Activated CD4-positive, alpha-beta T cell treated with anti-CD3 and anti-CD28 coated beads, Interleukin-2, amount 10 ng/mL, durations not matched to agents 7 days and 5 days (primary cell): ENCODE measurements around the gene OR13G1. TPM values are rescaled to one million over a fixed set of nuclear protein-coding genes. Genes with fewer than 3 reads are reported as not detected.

ENCODE experiments used
- CTCF ChIA-PET: fragments of 350-600 bp; sonication (Branson Sonifier 250); formaldehyde crosslinking; loops from one replicate; lab custom pipeline; 2021; ENCODE audit warnings: antibody characterized with exemption; lab: Charles Lee
- POLR2A ChIA-PET: fragments of 350-600 bp; sonication (Branson Sonifier 250); formaldehyde crosslinking; loops from one replicate; lab custom pipeline; 2021; ENCODE audit warnings: antibody characterized with exemption; lab: Charles Lee
- DNase-seq: peaks from one replicate; pipeline ENCODE4 v3.0.0-alpha.2; 2020
- H3K27ac Mint-ChIP-seq: one replicate; pipeline ENCODE4 v1.8.0; 2021; ENCODE audit warnings: mild to moderate bottlenecking, moderate library complexity, mixed read lengths
- H3K27me3 Mint-ChIP-seq: one replicate; pipeline ENCODE4 v1.8.0; 2021; ENCODE audit warnings: mixed read lengths
- H3K36me3 Mint-ChIP-seq: one replicate; pipeline ENCODE4 v1.8.0; 2021; ENCODE audit warnings: low read depth, mixed read lengths
- H3K4me1 Mint-ChIP-seq: one replicate; pipeline ENCODE4 v1.8.0; 2021; ENCODE audit warnings: mixed read lengths
- H3K4me3 Mint-ChIP-seq: one replicate; pipeline ENCODE4 v1.8.0; 2021; ENCODE audit warnings: mild to moderate bottlenecking, moderate library complexity, mixed read lengths
- H3K9me3 Mint-ChIP-seq: one replicate; pipeline ENCODE4 v1.8.0; 2021; ENCODE audit warnings: mixed read lengths
- total RNA-seq, 2 experiments: library from RNA; stranded (reverse); gene quantifications; one replicate each; pipeline ENCODE4 v1.2.3, GENCODE V29; 2021

Gene OR13G1
- total RNA-seq, 2 experiments from 2014 or later, result not detected

DNA sequence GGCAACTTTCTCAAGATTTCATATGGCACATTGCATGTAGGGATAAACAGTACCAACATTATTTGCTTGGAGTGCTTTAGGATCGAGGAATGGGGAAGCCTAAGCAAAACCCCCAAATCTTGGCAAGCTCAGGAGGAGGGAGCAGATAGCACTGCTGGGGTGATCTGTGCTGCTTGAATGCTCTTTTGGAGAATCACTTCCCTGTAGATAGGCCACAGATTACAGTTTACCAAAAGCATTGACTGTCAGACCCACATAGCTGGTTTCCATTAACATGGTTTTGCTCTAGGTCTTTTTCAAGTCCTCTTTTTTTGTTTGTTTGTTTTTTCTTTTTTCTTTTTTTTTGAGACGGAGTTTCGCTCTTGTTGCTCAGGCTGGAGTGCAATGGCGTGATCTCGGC is 36.8 kb downstream of the OR13G1 start:
- Mint-ChIP-seq H3K27ac (no peak overlapping the region), H3K4me1 (peaks cover 1% of the 10 kb centered on the region), H3K27me3 (peaks cover 13% of the 10 kb centered on the region), H3K36me3 (no peaks in the 10 kb centered on the region), H3K4me3 (no peak overlapping the region), H3K9me3 (peaks cover 3% of the 10 kb centered on the region)
- ChIA-PET POLR2A (no interaction called here), CTCF (no interaction called here)
- DNase-seq, result no peak

DNA sequence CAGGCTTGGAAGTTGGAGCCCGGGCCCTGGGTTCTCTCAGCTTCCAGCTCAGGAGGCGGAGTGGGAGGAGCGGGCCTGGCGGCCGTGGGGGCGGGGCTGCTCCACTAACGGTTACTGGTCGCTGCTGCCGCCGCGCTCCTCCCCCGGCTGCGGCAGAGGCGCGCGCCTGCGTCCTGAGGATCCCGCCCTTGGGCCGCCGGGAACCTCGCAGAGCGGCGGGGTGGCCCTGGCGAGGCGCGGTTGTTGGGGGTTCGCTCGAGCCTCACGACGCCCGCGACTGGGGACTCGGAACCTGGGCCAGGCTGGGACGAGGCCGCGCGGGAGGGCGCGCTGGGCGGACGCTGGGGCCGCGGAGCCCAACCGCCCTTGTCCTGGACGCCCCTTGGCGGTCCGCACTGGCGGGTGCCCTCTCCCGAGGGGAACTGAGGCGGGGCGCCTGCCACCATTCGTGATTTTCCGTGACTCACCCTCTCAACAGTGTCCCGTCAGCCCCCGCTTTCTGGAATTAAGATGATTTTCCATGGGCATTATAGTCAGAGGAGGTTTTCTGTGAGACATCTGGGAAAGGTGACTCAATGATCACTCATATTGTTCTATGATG is 40.1 kb downstream of the OR13G1 start:
- Mint-ChIP-seq H3K36me3 (no peaks in the 10 kb centered on the region), H3K4me3 (no peak overlapping the region), H3K27ac (no peak overlapping the region), H3K9me3 (peaks cover 5% of the 10 kb centered on the region), H3K4me1 (peaks cover 1% of the 10 kb centered on the region), H3K27me3 (peaks cover 13% of the 10 kb centered on the region)
- CTCF ChIA-PET, result no interaction called here
- peak; percentile 21 for DNase-seq
- POLR2A ChIA-PET, result no interaction called here

DNA sequence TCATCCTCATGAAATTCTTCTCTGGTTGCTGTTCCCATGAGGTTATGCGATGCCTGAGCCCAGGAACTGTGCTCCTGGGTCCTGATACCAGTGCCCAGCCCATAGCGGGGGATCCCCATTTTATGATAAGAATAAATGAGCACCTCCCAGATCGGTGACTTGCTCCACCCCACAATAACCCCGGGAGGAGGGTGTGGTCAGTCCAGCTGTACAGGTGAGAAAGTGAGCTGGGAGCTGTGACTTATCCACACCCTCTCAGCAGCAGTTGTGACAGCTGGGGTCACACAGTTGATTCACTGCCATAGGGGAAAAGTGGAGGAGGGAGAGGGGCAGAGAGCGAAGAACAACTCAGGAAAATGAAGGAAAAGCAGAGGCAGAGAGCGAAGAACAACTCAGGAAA is 40.8 kb downstream of the OR13G1 start:
- H3K4me1 Mint-ChIP-seq, result peaks cover 1% of the 10 kb centered on the region
- H3K27me3 Mint-ChIP-seq, result peaks cover 13% of the 10 kb centered on the region
- H3K36me3 Mint-ChIP-seq, result no peaks in the 10 kb centered on the region
- ChIA-PET POLR2A (no interaction called here), CTCF (no interaction called here)
- no peak overlapping the region for H3K27ac Mint-ChIP-seq
- peaks cover 5% of the 10 kb centered on the region for H3K9me3 Mint-ChIP-seq
- no peak overlapping the region for H3K4me3 Mint-ChIP-seq
- no peak for DNase-seq

DNA sequence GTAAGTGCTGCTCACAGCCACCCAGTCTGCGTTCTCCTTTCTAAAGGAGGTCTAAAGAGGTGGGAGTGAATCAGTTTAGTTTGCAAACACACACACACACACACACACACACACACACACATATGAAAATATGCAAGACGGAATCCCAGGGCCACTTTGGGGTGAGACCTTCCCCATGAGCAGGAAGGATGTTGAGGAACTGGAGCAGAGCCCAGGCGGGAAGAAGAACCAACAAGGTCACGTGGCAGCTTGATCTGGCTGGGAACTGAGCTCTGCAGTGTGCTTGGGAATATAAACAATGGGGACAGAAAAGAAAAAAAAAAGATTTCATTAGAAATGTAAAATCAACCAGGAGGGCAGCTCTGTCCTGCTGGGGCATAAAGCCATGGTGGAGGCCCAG is 41.5 kb downstream of the OR13G1 start:
- ChIA-PET CTCF (no interaction called here), POLR2A (no interaction called here)
- Mint-ChIP-seq H3K27me3 (peaks cover 13% of the 10 kb centered on the region), H3K27ac (no peak overlapping the region), H3K9me3 (peaks cover 5% of the 10 kb centered on the region), H3K4me1 (peaks cover 1% of the 10 kb centered on the region), H3K36me3 (no peaks in the 10 kb centered on the region), H3K4me3 (no peak overlapping the region)
- no peak for DNase-seq

DNA sequence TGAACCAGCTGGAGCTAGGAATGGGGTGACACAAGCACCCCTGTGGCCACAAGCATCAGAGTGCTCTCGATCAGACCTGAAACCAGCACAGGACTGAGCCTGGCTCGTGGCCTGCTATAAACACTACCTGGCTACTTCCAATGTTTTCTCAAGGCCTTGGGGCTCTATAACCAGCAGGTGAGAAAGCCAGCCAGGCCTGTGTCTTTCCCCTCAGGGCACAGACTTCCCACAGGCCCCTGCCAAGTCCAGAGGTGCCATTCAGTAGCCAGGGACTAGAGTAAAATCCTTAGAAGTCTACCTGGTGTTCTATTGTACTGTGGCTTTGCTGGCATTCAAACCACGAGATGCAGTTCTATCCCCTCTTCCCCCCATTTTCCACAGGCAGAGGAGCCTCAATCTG is 51.6 kb downstream of the OR13G1 start:
- Mint-ChIP-seq H3K27ac (no peak overlapping the region), H3K4me3 (no peak overlapping the region), H3K4me1 (no peaks in the 10 kb centered on the region), H3K27me3 (no peaks in the 10 kb centered on the region), H3K36me3 (no peaks in the 10 kb centered on the region), H3K9me3 (peaks cover 2% of the 10 kb centered on the region)
- ChIA-PET CTCF (no interaction called here), POLR2A (no interaction called here)
- DNase-seq, result no peak

Other genes with a start within 250 kb of the OR13G1 start
- not detected for gene OR2B11, start 221.6 kb downstream of the OR13G1 start, total RNA-seq
- not detected for gene OR2C3, start 143.3 kb downstream of the OR13G1 start, total RNA-seq
- not detected for gene GCSAML, start 130.6 kb downstream of the OR13G1 start, total RNA-seq
- gene OR2G2, start 91.4 kb downstream of the OR13G1 start, total RNA-seq, result not detected
- not detected for gene OR2G3, start 74.2 kb downstream of the OR13G1 start, total RNA-seq
- gene OR6F1, start 36.9 kb upstream of the OR13G1 start, total RNA-seq, result not detected
- gene OR14K1, start 58.9 kb upstream of the OR13G1 start, total RNA-seq, result not detected
- not detected for gene OR14A2, start 68.4 kb upstream of the OR13G1 start, total RNA-seq
- not detected for gene OR1C1, start 80.8 kb upstream of the OR13G1 start, total RNA-seq
- gene OR14A16, start 144.4 kb upstream of the OR13G1 start, total RNA-seq, result not detected
- gene OR11L1, start 162.2 kb upstream of the OR13G1 start, total RNA-seq, result not detected
- gene TRIM58, start 177.4 kb upstream of the OR13G1 start, total RNA-seq, result under 1 TPM; 0.69 to 0.79 TPM
- gene OR2W3, start 215.8 kb upstream of the OR13G1 start, total RNA-seq, result under 1 TPM; 0.37 to 0.79 TPM
- under 1 TPM; 0.21 to 0.22 TPM for gene OR2T8, start 240.5 kb upstream of the OR13G1 start, total RNA-seq
- gene OR2AJ1, start 245.2 kb upstream of the OR13G1 start, total RNA-seq, result not detected